Kidney (tissue), 14 donors: ENCODE results near the gene SP6. TPM values are rescaled to one million over a fixed set of nuclear protein-coding genes. Genes with fewer than 3 reads are reported as not detected.

Experiments used
- DNase-seq, 5 donors: peaks; one replicate each; pipeline ENCODE4 v3.0.0-alpha.2; 2013 to 2020
- FAIRE-seq: peaks from 2 replicates; lab custom pipeline; 2012; peaks lifted over from hg19 to GRCh38; lab: Jason Lieb, UNC
- H3K27ac ChIP-seq, 2 donors: one replicate each; pipeline ENCODE4 v1.7.0; 2013; ENCODE audit warnings: low read depth in 2 of 2, low read length in 2 of 2, inconsistent platforms in 1 of 2
- H3K27me3 ChIP-seq: one replicate; pipeline ENCODE4 v1.7.1; 2013; ENCODE audit warnings: low read length, inconsistent platforms; ENCODE audit not compliant: control insufficient read depth, insufficient read depth
- H3K36me3 ChIP-seq, 3 donors: one replicate each; pipeline versions ENCODE4 v1.7.0 to v1.7.1; 2013; ENCODE audit warnings: low read length in 3 of 3, control low read depth in 1 of 3, inconsistent platforms in 1 of 3; ENCODE audit not compliant: insufficient read depth in 3 of 3, control insufficient read depth in 2 of 3
- H3K4me1 ChIP-seq, 3 donors: one replicate each; pipeline versions ENCODE4 v1.7.0 to v1.7.1; 2013; ENCODE audit warnings: low read length in 3 of 3, inconsistent platforms in 1 of 3, low read depth in 1 of 3; ENCODE audit not compliant: control insufficient read depth in 2 of 3, insufficient read depth in 2 of 3
- H3K4me3 ChIP-seq, 3 donors: one replicate each; pipeline versions ENCODE4 v1.7.0 to v1.8.1; 2013; ENCODE audit warnings: low read length in 3 of 3, control low read depth in 1 of 3, inconsistent platforms in 1 of 3
- H3K9ac ChIP-seq, 3 donors: one replicate each; pipeline versions ENCODE4 v1.7.0 to v1.7.1; 2013; ENCODE audit warnings: low read length in 3 of 3, control low read depth in 1 of 3, inconsistent platforms in 1 of 3
- H3K9me3 ChIP-seq, 3 donors: one replicate each; pipeline versions ENCODE4 v1.7.0 to v1.7.1; 2013; ENCODE audit warnings: low read length in 3 of 3, control low read depth in 1 of 3, inconsistent platforms in 1 of 3; ENCODE audit not compliant: control insufficient read depth in 2 of 3, insufficient read depth in 1 of 3
- CTCF ChIP-seq: IDR thresholded peaks from 3 replicates; pipeline ENCODE4 v1.5.1; 2012; ENCODE audit warnings: mild to moderate bottlenecking, moderate library complexity, borderline replicate concordance; ENCODE audit not compliant: insufficient read depth; ENCODE audit errors: extremely low read depth
- intact Hi-C: fragments of 100-400 bp; cut with DNase I; formaldehyde crosslinking; loops from one replicate; pipeline ENCODE4 v1.11.1; 2022
- polyA plus RNA-seq: library from polyadenylated mRNA; stranded (reverse); fragments of 350-450 nt; fragmentation: Illumina TruSeq; extraction: RNeasy Lipid Tissue Mini Kit (QIAGEN cat#74804); gene quantifications from one replicate; pipeline ENCODE4 v1.2.3, GENCODE V29; 2014; ENCODE audit warnings: low read depth, low replicate concordance; ENCODE audit not compliant: insufficient read depth
- total RNA-seq: library from RNA; stranded (reverse); fragmentation: NEBNext Ultra II Directional; extraction: Animal tissue kit (Norgen Biotek cat#: 25700); gene quantifications from one replicate; pipeline ENCODE4 v1.2.1, GENCODE V29; 2021
- donor health status: control.
- donor health status: control.
- donor health status: control.
- donor health status: control.
- donor health status: control.
- donor health status: DM: yes; HTN: yes; CAD: no.
- donor health status: Normal renal cell carcinoma (clear cell type).

The SP6 gene
- total and polyA plus RNA-seq, 2 donors from 2014 or later = 0.86 to 2.0 TPM

- Histone ChIP-seq H3K27me3 (peaks cover 2% of the 10 kb centered on the region), H3K9ac (no peak overlapping the region), H3K9me3 (no peaks in the 10 kb centered on the region), H3K4me1 (no peaks in the 10 kb centered on the region), H3K27ac (no peak overlapping the region), H3K4me3 (no peak overlapping the region), H3K36me3 (no peaks in the 10 kb centered on the region)
- no peak for DNase-seq
- intact Hi-C loops = no loop called here
- no peak for FAIRE-seq
- no peak for TF ChIP-seq CTCF
Measured at GRCh38 chr17:47873200-47874090, 22.5 kb upstream of the SP6 start.

- no peak overlapping the region for H3K9ac ChIP-seq
- H3K27me3 ChIP-seq = peaks cover 2% of the 10 kb centered on the region
- intact Hi-C loops = no loop called here
- TF ChIP-seq CTCF = no peak
- no peaks in the 10 kb centered on the region for H3K4me1 ChIP-seq
- no peak for DNase-seq
- no peaks in the 10 kb centered on the region for H3K36me3 ChIP-seq
- H3K27ac ChIP-seq = no peak overlapping the region
- H3K9me3 ChIP-seq = no peaks in the 10 kb centered on the region
- no peak overlapping the region for H3K4me3 ChIP-seq
- FAIRE-seq = no peak
Measured at GRCh38 chr17:47872651-47873161, 21.7 kb upstream of the SP6 start.

GRCh38 chr17:47872019-47872650 lies 21.2 kb upstream of the SP6 start:
- Histone ChIP-seq H3K27me3 (peaks cover 2% of the 10 kb centered on the region), H3K9ac (no peak overlapping the region)
- DNase-seq = no peak

More at GRCh38 chr17:47872019-47872650, 21.2 kb upstream of the SP6 start:
- H3K27ac ChIP-seq = no peak overlapping the region
- H3K36me3 ChIP-seq = no peaks in the 10 kb centered on the region
- no peaks in the 10 kb centered on the region for H3K9me3 ChIP-seq
- no peak for TF ChIP-seq CTCF
- intact Hi-C loops = no loop called here
- no peak overlapping the region for H3K4me3 ChIP-seq
- no peaks in the 10 kb centered on the region for H3K4me1 ChIP-seq
- FAIRE-seq = no peak
